ENCODE data around the gene BAHCC1.

Gene BAHCC1

DNA sequence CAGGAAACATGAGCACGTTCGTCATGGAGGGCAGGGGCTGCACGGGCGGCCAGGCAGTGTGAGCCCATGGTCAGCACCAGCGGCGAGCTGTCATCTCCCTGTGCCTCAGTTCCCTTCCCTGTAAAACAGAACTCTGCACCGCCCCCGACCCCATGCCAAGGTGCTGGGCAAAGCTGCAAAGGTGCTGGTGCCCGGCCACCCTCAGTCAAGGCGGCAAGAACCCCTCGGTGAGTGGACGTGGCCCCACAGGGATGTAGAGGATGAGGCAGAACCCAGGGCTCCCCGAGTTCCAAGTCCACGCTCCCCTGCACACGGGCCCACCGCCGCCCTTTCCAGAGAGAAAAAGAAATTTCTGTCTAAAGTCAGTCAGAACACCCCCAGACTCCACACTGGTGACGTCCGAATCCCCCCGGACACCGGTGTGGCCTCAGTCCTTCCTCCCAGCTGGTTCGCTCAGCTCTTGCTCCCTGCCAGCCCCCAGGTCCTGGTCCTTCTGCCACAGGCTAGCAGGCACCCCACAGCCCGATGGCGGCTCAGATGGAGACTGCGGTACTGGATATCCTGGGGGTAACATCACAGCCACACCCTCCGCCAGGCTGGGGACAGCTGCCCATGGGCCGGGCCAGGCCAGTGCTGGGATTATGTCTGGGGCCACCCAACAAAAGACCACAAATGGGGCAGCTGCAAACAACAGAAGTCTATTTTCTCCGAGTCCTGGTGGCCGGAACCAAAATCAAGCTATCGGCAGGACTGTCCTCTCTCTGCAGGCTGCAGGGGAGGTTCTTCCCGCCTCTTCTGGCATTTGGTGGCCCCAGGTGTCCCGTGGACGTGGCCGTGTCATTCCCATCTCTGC, 14.4 kb upstream of the BAHCC1 start:
- Histone ChIP-seq H3K36me3 (no peaks in the 10 kb centered on the region), H3K9ac (no peak overlapping the region), H3K4me3 (no peak overlapping the region), H3K27me3 (peaks cover 30% of the 10 kb centered on the region), H3K27ac (no peak overlapping the region), H3K4me2 (no peak overlapping the region), H3K4me1 (peaks cover 3% of the 10 kb centered on the region), H3K9me3 (no peaks in the 10 kb centered on the region), H4K20me1 (peaks cover 12% of the 10 kb centered on the region)
- no peak for TF ChIP-seq Cebpa-rat (IDR thresholded peaks at IDR 0.05)

DNA sequence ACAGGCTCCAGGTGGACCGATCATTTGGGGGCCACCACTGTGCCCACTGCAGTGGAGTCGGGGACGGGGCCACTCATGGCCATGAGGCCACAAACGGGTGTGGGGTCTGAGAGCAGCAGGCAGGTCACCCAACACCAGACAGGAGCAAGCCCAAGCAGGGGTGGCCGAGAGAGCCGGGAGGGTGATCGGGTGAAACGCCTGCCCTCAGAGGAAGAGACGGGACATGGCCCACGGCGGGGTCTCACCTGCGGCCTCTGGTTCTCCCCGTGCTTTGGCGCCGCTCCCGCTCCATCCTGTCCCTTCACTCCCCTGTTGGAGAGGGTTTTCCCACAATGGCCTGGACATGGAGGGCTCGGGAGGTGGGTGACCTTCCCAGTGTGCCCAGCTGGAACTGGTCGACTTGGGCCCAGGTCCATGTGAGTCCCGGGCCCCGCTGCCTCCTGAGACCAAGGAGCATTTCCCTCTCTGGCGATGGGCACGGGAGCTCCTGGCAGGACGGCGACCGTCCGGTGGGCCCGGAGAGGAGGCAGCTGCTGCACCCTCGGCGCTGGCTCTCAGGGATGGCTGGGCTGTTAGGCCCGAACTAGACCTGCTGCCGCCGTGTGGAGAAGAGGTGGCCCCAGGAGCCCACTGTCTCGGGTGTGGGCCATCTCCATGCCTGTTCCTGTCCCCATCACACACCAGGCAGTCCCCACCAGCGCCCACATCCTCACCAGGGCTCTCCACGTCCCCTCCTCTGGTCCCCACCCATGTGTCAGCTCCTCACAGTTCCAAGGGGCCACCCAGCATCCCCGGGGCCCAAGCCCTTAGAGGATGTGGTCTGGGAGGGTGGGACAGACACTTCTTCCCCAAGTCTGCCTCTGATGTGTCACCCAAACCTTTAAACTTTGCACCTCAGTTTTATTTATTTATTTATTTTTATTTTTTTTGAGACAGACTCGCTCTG, 13.4 kb upstream of the BAHCC1 start:
- peaks cover 40% of the 10 kb centered on the region for H3K27me3 ChIP-seq

GRCh38 chr17:81382851-81383250, 12.4 kb upstream of the BAHCC1 start:
- Histone ChIP-seq H3K9ac (no peak overlapping the region), H3K9me3 (no peaks in the 10 kb centered on the region), H3K4me3 (no peak overlapping the region), H4K20me1 (peaks cover 31% of the 10 kb centered on the region), H3K4me1 (peaks cover 19% of the 10 kb centered on the region), H3K27ac (no peak overlapping the region), H3K36me3 (no peaks in the 10 kb centered on the region), H3K4me2 (no peak overlapping the region), H3K27me3 (peaks cover 50% of the 10 kb centered on the region)
- no peak for TF ChIP-seq Cebpa-rat (IDR thresholded peaks at IDR 0.05)

More for the DNA sequence above, 13.4 kb upstream of the BAHCC1 start:
- no peak overlapping the region for H3K4me2 ChIP-seq
- peaks cover 10% of the 10 kb centered on the region for H3K4me1 ChIP-seq
- no peak overlapping the region for H3K4me3 ChIP-seq
- H3K9me3 ChIP-seq, result no peaks in the 10 kb centered on the region
- H3K27ac ChIP-seq, result no peak overlapping the region
- H4K20me1 ChIP-seq, result peaks cover 21% of the 10 kb centered on the region
- H3K36me3 ChIP-seq, result no peaks in the 10 kb centered on the region
- no peak overlapping the region for H3K9ac ChIP-seq
- no peak for TF ChIP-seq Cebpa-rat (IDR thresholded peaks at IDR 0.05)

DNA sequence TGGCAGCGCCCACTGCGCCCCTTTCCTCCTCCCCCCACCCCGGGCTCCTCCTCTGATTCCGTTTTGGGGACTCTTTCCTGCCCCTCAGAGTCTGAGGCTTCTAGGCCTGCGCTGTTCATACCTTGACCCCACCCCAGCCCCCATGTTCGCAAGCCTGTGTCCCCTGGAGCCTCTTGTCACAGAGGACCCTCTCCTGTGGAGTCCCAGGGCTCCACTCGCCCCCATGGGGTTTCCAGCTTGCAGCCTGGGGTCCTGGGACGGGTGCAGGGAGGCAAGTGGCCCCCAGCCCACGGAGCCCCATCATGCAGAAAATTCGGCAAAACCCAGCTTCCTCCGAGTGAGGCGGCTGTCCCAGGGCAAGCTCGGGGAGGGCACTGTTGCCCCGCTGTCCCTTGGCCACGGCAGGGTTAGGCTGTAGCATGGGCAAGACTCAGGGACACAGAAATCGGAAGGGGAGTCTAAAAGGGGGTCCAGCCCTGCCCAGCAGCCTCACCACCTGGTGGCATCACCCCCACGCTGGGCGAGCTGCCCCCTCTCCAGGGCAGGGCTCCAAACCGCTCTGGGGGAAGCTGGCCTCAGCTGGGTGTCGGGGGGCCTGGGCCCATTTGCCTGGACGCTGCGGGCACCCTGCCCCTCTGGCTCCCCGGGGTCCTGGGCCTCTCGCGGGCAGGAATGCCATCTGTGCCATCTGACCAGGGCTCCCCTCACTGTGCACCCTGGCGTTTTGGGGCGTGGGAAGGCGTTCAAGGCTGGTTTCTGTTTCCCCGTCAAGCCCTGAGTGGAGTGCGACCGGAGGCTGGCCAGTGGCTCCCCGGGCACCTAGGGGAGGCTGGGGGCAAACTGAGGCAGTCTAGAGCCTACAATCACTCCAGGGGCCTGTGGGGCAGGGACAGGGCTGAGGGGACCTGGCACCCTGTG, 11.5 kb upstream of the BAHCC1 start:
- Histone ChIP-seq H4K20me1 (peaks cover 40% of the 10 kb centered on the region), H3K9ac (no peak overlapping the region), H3K36me3 (no peaks in the 10 kb centered on the region), H3K4me2 (no peak overlapping the region), H3K27ac (no peak overlapping the region), H3K4me3 (no peak overlapping the region), H3K27me3 (peaks cover 59% of the 10 kb centered on the region), H3K4me1 (peaks cover 28% of the 10 kb centered on the region), H3K9me3 (no peaks in the 10 kb centered on the region)
- TF ChIP-seq Cebpa-rat (IDR thresholded peaks at IDR 0.05), result no peak

- H3K9ac ChIP-seq, result no peak overlapping the region
Measured at GRCh38 chr17:81384929-81385319, 10.3 kb upstream of the BAHCC1 start.

GRCh38 chr17:81385320-81386111, 9.7 kb upstream of the BAHCC1 start:
- Histone ChIP-seq H3K9ac (no peak overlapping the region), H4K20me1 (peaks cover 57% of the 10 kb centered on the region), H3K36me3 (peaks cover 4% of the 10 kb centered on the region; the same call in 1 of the 2 replicates)

More at GRCh38 chr17:81384929-81385319, 10.3 kb upstream of the BAHCC1 start:
- Histone ChIP-seq H3K36me3 (peaks cover 3% of the 10 kb centered on the region; the same call in 1 of the 2 replicates), H3K4me2 (no peak overlapping the region), H3K9me3 (no peaks in the 10 kb centered on the region), H3K4me1 (peaks cover 40% of the 10 kb centered on the region), H3K27me3 (peaks cover 70% of the 10 kb centered on the region), H3K27ac (no peak overlapping the region), H4K20me1 (peaks cover 51% of the 10 kb centered on the region), H3K4me3 (no peak overlapping the region)
- TF ChIP-seq Cebpa-rat (IDR thresholded peaks at IDR 0.05), result no peak

GRCh38 chr17:81386141-81386645, 9.1 kb upstream of the BAHCC1 start:
- peak overlapping the region; percentile 75 for H3K9ac ChIP-seq
- H3K36me3 ChIP-seq, result peaks cover 7% of the 10 kb centered on the region; the same call in 1 of the 2 replicates
- no peak overlapping the region for H3K27ac ChIP-seq
- peaks cover 53% of the 10 kb centered on the region for H3K4me1 ChIP-seq
- H3K27me3 ChIP-seq, result peaks cover 79% of the 10 kb centered on the region
- H3K4me2 ChIP-seq, result peak overlapping the region; percentile 100
- H4K20me1 ChIP-seq, result peaks cover 64% of the 10 kb centered on the region
- H3K4me3 ChIP-seq, result peak overlapping the region; percentile 73
- no peak for TF ChIP-seq Cebpa-rat (IDR thresholded peaks at IDR 0.05)
- H3K9me3 ChIP-seq, result no peaks in the 10 kb centered on the region

More at GRCh38 chr17:81385320-81386111, 9.7 kb upstream of the BAHCC1 start:
- H3K4me3 ChIP-seq, result no peak overlapping the region
- no peak for TF ChIP-seq Cebpa-rat (IDR thresholded peaks at IDR 0.05)
- no peaks in the 10 kb centered on the region for H3K9me3 ChIP-seq
- H3K4me1 ChIP-seq, result peaks cover 46% of the 10 kb centered on the region
- no peak overlapping the region for H3K27ac ChIP-seq
- H3K27me3 ChIP-seq, result peaks cover 76% of the 10 kb centered on the region
- peak overlapping the region; percentile 100; the same call in 1 of the 2 replicates for H3K4me2 ChIP-seq

- Histone ChIP-seq H3K9ac (peak overlapping the region; percentile 75), H3K27me3 (peaks cover 79% of the 10 kb centered on the region), H3K27ac (peak overlapping the region; percentile 27; the same call in 1 of the 2 replicates), H3K4me2 (peak overlapping the region; percentile 100), H3K4me1 (peaks cover 58% of the 10 kb centered on the region), H4K20me1 (peaks cover 69% of the 10 kb centered on the region), H3K4me3 (peak overlapping the region; percentile 73), H3K36me3 (peaks cover 12% of the 10 kb centered on the region; the same call in 1 of the 2 replicates), H3K9me3 (no peaks in the 10 kb centered on the region)
- no peak for TF ChIP-seq Cebpa-rat (IDR thresholded peaks at IDR 0.05)
Measured at GRCh38 chr17:81386646-81387099, 8.6 kb upstream of the BAHCC1 start.
